NCI-H128 (cell line): Measurements from ENCODE around the gene MOV10L1.
"Not testable (repeated sequence)": the region's sequence is repeated elsewhere in the genome, so short reads cannot be mapped to it uniquely, and the experiment has no call there.

Experiments
- DNase-seq: peaks from one replicate; lab custom pipeline; 2025; ENCODE audit not compliant: unreplicated experiment; lab: John Stamatoyannopoulos, UW

Gene MOV10L1

DNA sequence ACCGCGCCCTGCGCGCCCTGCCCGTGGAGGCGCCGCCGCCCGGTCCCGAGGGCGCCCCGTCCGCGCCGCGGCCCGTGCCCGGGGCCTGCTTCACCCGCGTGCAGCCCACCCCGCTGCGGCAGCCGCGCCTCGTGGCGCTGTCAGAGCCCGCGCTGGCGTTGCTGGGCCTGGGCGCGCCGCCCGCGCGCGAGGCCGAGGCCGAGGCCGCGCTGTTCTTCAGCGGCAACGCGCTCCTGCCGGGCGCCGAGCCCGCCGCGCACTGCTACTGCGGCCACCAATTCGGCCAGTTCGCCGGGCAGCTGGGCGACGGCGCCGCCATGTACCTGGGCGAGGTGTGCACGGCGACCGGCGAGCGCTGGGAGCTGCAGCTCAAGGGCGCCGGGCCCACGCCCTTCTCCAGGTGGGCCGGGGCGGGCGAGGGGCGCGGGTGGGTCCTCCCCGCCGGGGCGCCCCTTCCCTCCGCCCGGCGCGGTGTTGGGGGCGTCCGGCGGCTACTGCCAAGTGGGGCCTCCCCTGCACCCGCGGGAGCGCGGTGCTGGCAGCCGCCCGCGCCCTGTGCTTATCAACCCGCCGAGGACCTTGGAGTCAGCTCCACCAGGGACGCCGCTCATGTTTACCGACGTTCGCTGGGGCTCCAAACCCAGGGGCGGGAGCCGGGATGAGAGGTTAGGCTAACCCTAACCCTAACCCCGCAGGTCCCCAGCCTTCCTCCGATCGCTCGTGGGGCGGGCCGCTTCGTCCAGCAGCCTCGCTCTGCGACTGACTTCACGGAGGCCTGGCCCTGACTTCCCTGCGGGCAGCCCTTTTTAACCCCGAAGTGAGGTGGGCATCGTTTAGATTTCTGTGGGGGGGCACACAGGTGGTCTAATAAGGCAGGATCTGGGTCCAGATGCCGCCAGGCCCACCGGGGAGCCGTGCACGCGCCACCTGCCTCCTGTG, 111.7 kb downstream of the MOV10L1 start:
- no peak for DNase-seq

DNA sequence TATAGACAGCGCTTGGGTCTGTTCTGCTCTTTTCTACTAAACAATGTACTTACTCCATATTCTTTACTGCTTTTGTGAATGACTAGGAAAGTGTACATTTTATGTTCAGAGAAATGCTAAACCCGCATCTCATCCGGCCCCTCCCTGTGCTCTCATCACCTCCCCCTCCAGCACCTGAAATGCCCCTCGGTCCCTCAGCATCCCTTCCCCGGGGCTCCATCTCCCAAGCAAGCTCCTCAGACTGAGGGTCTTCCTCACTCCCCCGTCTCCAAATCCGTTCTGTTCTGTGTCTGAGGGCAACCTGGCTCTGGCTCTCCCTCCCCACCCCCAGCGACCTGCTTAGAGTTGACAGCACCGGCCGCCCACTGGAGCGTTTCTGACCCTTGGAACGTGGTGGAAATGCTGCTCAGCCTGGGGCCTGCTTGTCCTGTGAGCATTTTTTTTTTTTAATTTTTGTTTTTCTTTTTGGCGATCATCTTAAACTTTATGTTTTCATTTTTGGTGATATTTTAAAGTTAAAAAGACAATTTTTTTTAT, 112.4 kb downstream of the MOV10L1 start:
- DNase-seq = no peak

DNA sequence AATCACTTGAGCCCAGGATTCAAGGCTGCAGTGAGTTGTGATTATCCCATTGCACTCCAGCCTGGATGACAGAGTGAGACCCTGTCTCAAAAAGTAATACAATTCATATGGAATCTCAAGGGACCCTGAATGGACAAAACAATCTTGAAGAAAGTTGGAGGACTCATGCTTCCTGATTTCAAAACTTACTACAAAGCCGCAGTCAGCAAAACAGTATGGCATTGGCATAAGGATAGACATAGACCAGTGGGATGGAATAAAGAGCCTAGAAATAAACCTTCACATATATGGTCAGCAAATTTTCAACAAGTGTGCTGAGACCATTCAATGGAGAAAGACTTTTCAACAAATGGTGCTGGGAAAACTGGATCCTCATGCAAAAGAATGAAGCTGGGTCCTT, 113.5 kb downstream of the MOV10L1 start:
- DNase-seq = no peak

DNA sequence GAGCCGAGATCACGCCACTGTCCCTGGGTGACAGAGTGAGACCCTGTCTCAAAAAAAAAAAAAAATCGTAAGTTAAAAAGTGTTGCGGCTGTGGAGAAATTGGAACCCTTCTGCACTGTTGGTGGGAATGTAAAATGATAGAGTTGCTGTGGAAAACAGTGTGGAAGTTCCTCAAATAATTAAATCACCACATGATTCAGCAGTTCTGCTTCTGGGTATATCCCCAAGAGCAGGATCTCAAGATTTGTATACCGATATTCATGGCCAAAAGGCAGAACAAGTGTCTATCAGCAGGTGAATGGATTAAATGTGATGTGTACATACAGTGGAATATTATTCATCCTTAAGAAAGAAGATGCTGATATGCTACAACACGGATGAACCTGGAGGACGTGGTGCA, 114.8 kb downstream of the MOV10L1 start:
- no peak for DNase-seq

DNA sequence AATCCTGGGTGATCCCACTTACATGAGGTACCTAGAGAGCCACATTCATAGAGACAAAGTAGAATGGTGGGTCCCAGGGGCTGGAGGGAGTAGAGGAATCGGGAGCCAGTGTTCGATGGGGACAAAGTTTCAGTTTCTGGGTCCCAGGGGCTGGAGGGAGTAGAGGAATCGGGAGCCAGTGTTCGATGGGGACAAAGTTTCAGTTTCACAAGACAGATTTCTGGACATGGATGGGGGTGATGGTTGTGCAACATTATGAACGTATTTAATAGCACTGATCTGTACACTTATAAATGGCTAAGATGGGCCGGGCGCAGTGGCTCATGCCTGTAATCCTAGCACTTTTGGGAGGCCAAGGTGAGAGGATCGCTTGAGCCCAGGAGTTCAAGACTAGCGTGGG, 115.2 kb downstream of the MOV10L1 start:
- not testable (repeated sequence) for DNase-seq

DNA sequence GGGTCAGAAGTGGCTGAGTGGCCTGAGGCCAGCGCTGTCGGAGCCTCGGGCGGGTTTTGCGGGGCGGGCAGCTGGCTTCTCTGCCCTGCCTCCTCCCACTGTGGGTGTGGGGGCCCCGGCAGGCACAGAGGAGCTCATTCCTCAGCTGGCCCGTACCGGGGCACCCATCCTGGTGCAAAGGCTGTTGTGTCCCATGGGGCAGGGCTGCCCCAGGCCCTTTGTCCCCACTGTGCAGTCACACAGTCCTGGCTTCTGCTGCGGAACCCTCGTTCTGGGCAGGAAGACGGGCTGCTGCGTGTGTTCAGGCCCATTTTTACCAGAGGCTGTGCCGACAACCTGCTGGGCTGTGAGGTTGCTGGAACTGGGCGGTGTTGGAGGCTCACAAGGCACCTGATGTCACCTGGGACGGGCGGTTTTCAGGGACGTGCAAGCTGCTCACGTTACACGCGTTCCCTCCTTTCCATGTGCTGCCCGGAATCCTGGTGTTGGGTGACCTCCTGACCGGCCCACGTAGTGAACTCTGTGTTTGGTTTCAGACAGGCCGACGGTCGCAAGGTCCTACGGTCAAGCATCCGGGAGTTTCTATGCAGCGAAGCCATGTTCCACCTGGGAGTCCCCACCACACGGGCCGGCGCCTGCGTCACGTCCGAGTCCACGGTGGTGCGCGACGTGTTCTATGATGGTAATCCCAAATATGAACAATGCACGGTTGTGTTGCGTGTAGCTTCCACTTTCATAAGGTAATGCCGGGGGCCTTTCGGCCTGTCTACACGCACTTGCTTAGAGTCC, 116.2 kb downstream of the MOV10L1 start:
- DNase-seq = no peak

DNA sequence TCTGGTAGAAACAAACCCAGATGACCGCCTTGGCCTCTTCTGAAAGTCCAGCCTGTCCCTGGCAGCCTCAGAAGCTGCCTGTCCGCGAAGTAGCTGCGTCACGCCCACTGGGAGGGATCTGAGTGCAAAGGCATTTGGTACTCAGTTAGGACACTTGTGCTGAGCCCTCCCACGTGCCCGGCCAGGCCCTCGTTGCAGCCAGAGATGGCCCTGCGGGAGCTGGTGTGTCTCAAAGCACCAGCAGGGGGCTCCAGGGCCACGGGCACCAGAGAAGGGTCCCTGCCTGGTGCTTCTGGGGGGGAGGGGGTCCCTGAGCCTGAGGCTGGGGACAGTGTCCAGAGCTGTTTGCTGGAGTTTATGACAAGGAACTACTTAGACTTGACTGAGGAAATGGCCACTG, 116.8 kb downstream of the MOV10L1 start:
- no peak for DNase-seq

DNA sequence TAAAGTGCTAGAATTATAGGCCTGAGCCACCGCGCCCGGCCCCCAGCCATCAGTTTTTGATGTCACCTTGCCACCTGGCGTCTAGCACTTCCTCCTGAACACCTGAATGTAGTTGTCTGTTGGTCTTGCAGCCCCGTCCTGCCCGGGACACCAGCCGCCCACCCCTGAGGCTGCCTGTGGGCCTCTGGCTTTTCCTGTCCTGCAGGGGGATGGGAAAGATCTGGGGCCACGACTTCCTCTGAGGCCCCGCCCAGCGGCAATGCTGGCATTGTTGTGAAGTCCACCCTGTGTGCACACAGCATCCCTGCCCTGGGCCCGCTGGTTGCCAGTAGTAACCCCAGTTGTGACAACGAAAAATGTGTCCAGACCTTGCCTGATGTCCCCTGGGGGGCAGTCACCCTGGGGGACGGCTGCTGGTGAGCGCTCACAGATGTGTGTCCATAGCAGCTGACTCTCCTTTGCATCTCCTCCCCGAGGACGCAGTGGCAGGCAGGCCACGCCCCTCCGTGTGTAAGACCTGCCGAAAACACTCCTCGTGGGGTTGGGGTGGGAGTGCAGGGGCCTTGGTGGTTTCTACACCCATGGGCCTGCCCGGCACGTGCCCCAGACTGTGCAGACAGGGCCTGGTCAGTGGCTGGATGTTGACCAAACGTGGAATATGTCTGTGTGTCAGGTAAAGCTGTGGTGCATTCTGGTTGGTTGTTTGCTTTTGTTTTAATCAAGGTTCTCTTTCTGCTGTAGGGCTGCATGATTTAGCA, 117.8 kb downstream of the MOV10L1 start:
- no peak for DNase-seq

DNA sequence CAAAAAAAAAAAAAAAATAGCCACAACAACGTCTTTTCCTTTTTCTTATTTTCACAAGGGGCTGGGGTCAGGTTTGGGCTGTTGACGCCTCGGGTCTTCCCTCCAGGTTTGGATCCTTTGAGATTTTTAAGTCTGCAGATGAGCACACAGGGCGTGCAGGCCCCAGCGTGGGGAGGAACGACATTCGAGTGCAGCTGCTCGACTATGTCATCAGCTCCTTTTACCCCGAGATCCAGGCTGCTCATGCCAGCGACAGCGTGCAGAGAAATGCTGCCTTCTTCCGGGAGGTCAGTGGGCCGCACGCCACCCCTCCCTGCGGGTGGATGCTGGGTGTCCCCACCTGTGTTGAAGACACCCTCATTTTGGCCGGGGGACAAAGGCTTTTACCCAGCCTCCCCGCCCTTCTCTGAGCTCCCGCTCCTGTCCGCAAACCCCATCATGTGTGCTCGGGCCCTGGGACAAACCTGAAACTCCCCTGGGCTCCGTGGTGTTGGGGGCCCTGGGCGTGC, 118.7 kb downstream of the MOV10L1 start:
- no peak for DNase-seq

DNA sequence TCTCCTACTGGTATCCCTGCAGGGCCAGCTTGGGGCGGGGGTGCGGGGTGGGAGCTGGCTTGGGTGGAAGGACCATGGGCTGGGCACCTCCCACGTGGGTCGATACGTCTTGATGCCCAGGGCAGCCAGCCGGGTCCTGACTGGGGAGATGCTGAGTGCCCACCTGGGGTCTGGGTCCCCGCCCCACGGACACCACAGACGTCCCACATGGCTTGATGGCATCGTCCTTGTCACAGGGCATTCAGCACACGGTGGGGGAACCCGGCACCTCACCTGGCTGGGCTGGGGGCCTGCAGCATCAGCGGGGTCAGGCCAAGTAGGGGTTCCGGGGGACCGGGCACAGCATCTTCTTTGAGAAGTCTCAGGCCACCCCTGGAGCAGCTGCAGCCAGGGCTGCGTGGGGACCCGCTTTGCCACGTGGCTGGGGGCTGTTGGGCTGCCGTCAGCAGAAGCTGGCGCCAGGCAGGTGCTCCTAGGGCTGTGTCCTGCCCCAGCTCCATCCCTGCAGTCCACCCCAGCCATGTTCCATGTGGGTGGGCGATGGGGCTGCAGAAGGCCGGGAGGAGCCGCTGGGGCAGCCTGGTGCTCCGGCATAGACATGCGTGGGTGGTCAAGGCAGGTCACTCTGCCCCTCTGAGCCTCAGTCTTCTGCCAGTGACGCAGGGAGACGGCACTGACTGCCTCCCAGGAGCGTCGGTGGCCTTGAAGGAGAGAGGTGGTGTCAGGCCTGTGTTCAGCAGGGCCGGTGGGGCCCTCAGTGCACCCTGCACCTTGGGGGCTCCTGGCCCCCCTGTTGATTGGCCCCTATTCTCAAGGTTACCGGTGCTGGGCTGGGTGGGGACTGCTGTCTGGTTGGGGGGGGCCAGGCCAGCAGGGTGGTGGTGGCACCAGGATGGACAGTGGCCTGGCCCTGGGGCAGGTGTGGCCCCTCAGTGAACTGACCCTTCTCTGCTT, 119.4 kb downstream of the MOV10L1 start:
- no peak for DNase-seq

DNA sequence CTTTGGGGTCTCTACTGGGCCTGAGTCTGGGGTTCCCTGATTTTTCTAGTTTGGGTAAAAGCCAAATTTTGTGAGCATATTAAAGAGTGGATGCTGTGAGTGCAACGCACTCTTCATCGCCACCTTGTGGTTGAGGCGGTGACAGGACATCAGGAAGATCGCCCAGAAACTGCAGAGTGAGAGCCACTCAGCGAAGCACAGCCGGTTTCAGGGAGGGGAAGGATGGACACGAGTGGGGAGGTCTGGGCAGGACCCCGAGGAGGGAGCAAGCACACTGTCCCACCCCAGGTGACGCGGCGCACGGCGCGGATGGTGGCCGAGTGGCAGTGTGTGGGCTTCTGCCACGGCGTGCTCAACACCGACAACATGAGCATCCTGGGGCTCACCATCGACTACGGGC, 120.1 kb downstream of the MOV10L1 start:
- DNase-seq = no peak

DNA sequence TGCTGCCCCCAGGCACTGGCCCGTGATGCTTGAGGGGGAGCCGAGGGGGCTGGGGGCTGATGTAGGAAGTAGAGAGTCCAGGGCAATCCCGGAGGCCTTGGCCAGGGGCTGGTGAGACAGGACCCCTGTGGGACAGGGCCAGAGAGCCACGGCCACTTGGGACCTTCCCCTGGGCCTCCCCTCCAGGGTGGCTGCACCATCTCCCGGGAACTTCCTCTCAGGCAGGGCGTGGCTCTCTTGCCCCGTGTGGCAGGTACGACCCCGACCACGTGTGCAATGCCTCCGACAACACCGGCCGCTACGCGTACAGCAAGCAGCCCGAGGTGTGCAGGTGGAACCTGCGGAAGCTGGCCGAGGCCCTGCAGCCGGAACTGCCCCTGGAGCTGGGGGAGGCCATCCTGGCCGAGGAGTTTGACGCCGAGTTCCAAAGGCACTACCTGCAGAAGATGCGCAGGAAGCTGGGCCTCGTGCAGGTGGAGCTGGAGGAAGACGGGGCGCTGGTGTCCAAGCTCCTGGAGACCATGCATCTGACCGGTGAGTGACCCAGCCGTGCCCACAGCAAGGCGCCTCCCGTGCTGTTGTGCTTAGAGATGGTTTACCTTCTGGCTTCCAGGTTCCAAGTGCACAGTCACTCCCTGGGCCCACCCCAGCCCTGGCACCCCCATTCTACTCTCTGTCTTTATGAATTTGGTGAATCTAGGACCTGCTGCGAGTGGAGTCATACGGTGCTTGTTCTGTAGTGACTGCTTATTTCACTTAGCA, 120.8 kb downstream of the MOV10L1 start:
- no peak for DNase-seq

DNA sequence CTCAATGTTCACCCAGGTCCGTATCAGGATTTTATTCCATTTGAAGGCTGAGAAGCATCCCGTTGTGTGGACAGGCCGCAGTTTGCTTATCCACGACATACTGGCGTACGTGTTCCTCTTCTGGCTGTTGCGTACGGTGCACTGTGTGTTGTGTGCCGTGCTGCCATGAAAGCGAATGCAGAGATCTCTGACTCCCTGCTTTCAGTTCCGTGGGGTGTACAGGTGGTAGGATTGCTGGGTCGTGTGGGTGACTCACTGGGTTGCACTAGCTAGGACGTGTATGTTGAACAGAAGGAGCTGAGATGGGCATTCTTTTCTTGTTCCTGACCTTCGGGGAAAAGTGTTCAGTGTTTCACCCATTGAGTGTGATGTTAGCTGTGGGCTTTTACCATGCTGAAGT, 121.3 kb downstream of the MOV10L1 start:
- no peak for DNase-seq
